Trophoblast cell (in vitro differentiated cells and primary cell): ENCODE results near the gene CFAP97D1.

Experiments used
- DNase-seq, 2 donors: peaks; one replicate each; pipeline ENCODE4 v3.0.0-alpha.2; 2016
- H2AFZ ChIP-seq: 2 replicates; pipeline ENCODE4 v1.6.1; 2013; ENCODE audit warnings: low read length, moderate library complexity, mild to moderate bottlenecking; ENCODE audit not compliant: insufficient read depth, poor library complexity
- H2AK5ac ChIP-seq: 2 replicates; pipeline ENCODE4 v1.6.1; 2013; ENCODE audit warnings: mild to moderate bottlenecking, low read length
- H2BK120ac ChIP-seq: 2 replicates; pipeline ENCODE4 v1.6.1; 2013; ENCODE audit warnings: low read length, mild to moderate bottlenecking, moderate library complexity; ENCODE audit not compliant: insufficient read depth, poor library complexity
- H2BK12ac ChIP-seq: 2 replicates; pipeline ENCODE4 v1.6.1; 2013; ENCODE audit warnings: mild to moderate bottlenecking, low read length, moderate library complexity
- H2BK5ac ChIP-seq: 2 replicates; pipeline ENCODE4 v1.6.1; 2013; ENCODE audit warnings: low read length, low read depth, moderate library complexity, mild to moderate bottlenecking; ENCODE audit not compliant: poor library complexity
- H3K14ac ChIP-seq: 2 replicates; pipeline ENCODE4 v1.6.1; 2013; ENCODE audit warnings: mild to moderate bottlenecking, low read length
- H3K18ac ChIP-seq: 2 replicates; pipeline ENCODE4 v1.6.1; 2013; ENCODE audit warnings: mild to moderate bottlenecking, low read length
- H3K23ac ChIP-seq: 2 replicates; pipeline ENCODE4 v1.6.1; 2013; ENCODE audit warnings: low read length
- H3K27ac ChIP-seq: 2 replicates; pipeline ENCODE4 v1.5.1; 2013; ENCODE audit warnings: low read depth, mild to moderate bottlenecking, inconsistent platforms, low read length, moderate library complexity
- H3K27me3 ChIP-seq: 2 replicates; pipeline ENCODE4 v1.6.1; 2013; ENCODE audit warnings: inconsistent platforms, mild to moderate bottlenecking, low read length, moderate library complexity; ENCODE audit not compliant: insufficient read depth
- H3K36me3 ChIP-seq, 2 experiments: 1 replicate in 1 of 2; 2 replicates in 1 of 2; pipeline ENCODE4 v1.6.1; 2013; ENCODE audit warnings: low read length in 2 of 2, mild to moderate bottlenecking in 2 of 2, moderate library complexity in 1 of 2; ENCODE audit not compliant: insufficient read depth in 2 of 2, control insufficient read depth in 1 of 2
- H3K4ac ChIP-seq: 2 replicates; pipeline ENCODE4 v1.6.1; 2013; ENCODE audit warnings: low read depth, mild to moderate bottlenecking, low read length, moderate library complexity
- H3K4me1 ChIP-seq, 2 experiments: 1 replicate in 1 of 2; 2 replicates in 1 of 2; pipeline ENCODE4 v1.6.1; 2013; ENCODE audit warnings: low read length in 2 of 2, mild to moderate bottlenecking in 2 of 2, moderate library complexity in 1 of 2; ENCODE audit not compliant: insufficient read depth in 2 of 2, control insufficient read depth in 1 of 2
- H3K4me2 ChIP-seq: 2 replicates; pipeline ENCODE4 v1.6.1; 2013; ENCODE audit warnings: inconsistent platforms, mild to moderate bottlenecking, low read length, moderate library complexity
- H3K4me3 ChIP-seq: 2 replicates; pipeline ENCODE4 v1.5.1; 2013; ENCODE audit warnings: mild to moderate bottlenecking, low read depth, low read length, inconsistent platforms
- H3K79me1 ChIP-seq: one replicate; pipeline ENCODE4 v1.6.1; 2013; ENCODE audit warnings: low read length
- H3K79me2 ChIP-seq: 2 replicates; pipeline ENCODE4 v1.6.1; 2013; ENCODE audit warnings: low read length, mild to moderate bottlenecking; ENCODE audit not compliant: control insufficient read depth, insufficient read depth, poor library complexity
- H3K9ac ChIP-seq: 2 replicates; pipeline ENCODE4 v1.6.1; 2013; ENCODE audit warnings: mild to moderate bottlenecking, low read length
- H3K9me3 ChIP-seq: 2 replicates; pipeline ENCODE4 v1.6.1; 2013; ENCODE audit warnings: low read depth, mild to moderate bottlenecking, control low read depth, inconsistent platforms, low read length; ENCODE audit not compliant: insufficient read depth
- H4K12ac ChIP-seq: 2 replicates; pipeline ENCODE4 v1.6.1; 2013; ENCODE audit warnings: low read depth, mild to moderate bottlenecking, low read length, moderate library complexity
- H4K8ac ChIP-seq: 2 replicates; pipeline ENCODE4 v1.6.1; 2013; ENCODE audit warnings: low read depth, mild to moderate bottlenecking, low read length, moderate library complexity
- H4K91ac ChIP-seq: one replicate; pipeline ENCODE4 v1.6.1; 2013; ENCODE audit warnings: low read depth, mild to moderate bottlenecking, low read length, moderate library complexity
- WGBS: extraction: QIAGEN DNeasy Blood & Tissue Kit; methylation state at CpG from one replicate; pipeline ENCODE4 v1.1.7; 2013; ENCODE audit warnings: missing lambda C conversion rate; ENCODE audit not compliant: insufficient read length, insufficient coverage; ENCODE audit errors: extremely low coverage; 5-methylcytosine and 5-hydroxymethylcytosine counted together

CFAP97D1 gene

DNA sequence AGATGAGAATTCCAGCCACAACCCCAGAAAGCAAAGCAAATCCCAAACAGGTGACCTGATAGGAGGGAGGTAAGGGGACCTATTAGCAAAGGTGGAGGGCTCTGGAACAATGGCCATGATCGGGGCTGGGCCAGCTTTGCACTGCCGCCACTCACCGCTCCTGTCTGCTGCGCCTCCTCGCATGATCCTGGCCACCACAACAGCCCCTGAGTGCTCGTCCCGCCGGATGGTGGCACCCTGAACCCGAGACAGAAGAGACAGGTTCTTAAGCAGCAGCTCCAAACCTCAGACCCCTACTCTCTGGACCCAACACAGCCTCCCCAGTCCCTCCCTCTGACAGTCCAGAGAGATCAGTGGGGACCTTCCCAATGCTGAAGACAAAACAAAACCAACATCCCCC, 47.4 kb downstream of the CFAP97D1 start:
- no peak overlapping the region for H3K14ac ChIP-seq
- no peaks in the 10 kb centered on the region for H3K79me1 ChIP-seq
- H2BK5ac ChIP-seq: no peak overlapping the region
- H4K12ac ChIP-seq: no peak overlapping the region
- peaks cover 1% of the 10 kb centered on the region for H3K9me3 ChIP-seq
- peaks cover 13% of the 10 kb centered on the region for H3K27me3 ChIP-seq
- no peak overlapping the region for H3K9ac ChIP-seq
- no peak overlapping the region for H2BK120ac ChIP-seq
- no peak overlapping the region for H3K23ac ChIP-seq
- no CpG with 5 or more reads among the region's 9 CpGs for WGBS
- H2AFZ ChIP-seq: no peak overlapping the region
- H4K91ac ChIP-seq: no peak overlapping the region
- H3K4me1 ChIP-seq: peaks cover 3 to 4% of the 10 kb centered on the region in 2 experiments
- no peak overlapping the region for H2AK5ac ChIP-seq
- H3K27ac ChIP-seq: no peak overlapping the region
- no peak overlapping the region for H3K18ac ChIP-seq
- H3K4me3 ChIP-seq: no peak overlapping the region
- H2BK12ac ChIP-seq: no peak overlapping the region
- H3K36me3 ChIP-seq: no peaks in the 10 kb centered on the region
- H4K8ac ChIP-seq: no peak overlapping the region
- no peak overlapping the region for H3K4ac ChIP-seq
- H3K4me2 ChIP-seq: no peak overlapping the region
- H3K79me2 ChIP-seq: no peaks in the 10 kb centered on the region
- no peak for DNase-seq

DNA sequence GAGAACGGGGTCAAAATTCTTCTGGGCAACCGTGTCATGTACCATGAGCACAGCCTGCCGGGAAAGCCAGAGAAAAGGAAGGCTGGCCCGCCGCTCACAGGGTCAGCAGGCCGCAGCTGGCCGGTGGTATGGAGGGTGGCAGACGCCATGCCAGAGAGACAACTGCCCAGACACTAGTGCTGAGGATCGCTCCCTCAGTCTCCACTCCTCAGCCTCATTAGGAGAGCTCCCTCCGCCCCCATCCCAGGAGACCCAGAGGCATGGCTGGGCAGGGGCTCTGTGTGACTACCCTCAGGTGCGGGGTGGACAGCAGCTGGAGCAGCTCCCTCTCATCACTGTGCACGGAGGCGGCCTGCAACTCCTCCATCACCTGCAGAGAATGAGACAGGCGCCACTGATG, 49.5 kb downstream of the CFAP97D1 start:
- Histone ChIP-seq H4K8ac (no peak overlapping the region), H3K27ac (no peak overlapping the region), H3K4me3 (no peak overlapping the region), H3K9me3 (no peaks in the 10 kb centered on the region), H3K23ac (no peak overlapping the region), H3K18ac (no peak overlapping the region), H2AK5ac (no peak overlapping the region), H2BK120ac (no peak overlapping the region), H3K4me2 (no peak overlapping the region), H4K12ac (no peak overlapping the region), H3K4me1 (peaks cover 5 to 6% of the 10 kb centered on the region in 2 experiments), H2BK12ac (no peak overlapping the region), H2AFZ (no peak overlapping the region), H3K79me2 (no peaks in the 10 kb centered on the region), H3K36me3 (no peaks in the 10 kb centered on the region), H4K91ac (no peak overlapping the region), H3K4ac (no peak overlapping the region), H3K27me3 (peaks cover 30% of the 10 kb centered on the region), H3K14ac (no peak overlapping the region), H2BK5ac (no peak overlapping the region), H3K79me1 (no peaks in the 10 kb centered on the region), H3K9ac (no peak overlapping the region)
- no peak for DNase-seq
- WGBS: no CpG with 5 or more reads among the region's 14 CpGs

DNA sequence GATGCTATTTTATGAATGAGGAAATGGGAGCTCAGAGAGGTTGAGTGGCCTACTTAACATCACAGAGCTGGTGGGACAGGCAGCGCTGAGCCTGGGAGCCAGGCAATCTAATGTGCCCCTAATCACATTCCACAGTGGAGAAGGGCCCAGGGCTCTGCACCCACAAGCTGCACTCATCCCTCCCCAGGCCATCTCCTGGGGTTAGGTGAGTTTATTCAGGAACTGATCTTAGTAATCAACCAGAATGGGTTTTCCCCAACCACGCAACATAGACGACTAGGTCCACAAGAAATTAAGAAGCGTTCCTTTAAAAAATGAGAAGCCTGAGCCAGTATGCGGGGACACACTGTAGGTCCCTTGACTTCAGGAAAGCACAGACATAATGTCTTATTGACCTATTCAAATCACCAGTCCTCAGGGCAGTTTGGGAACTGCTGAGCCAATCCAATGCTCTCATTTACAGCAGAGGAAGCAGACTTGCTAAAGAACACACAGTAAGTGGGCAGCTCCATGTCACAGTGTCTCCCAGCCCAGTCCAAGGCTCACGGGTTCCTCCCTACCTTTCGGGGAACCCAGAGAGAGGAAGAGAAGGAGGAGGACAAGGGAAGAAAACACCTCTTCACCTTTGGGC, 50.4 kb downstream of the CFAP97D1 start:
- Histone ChIP-seq H4K91ac (no peak overlapping the region), H2BK12ac (no peak overlapping the region), H3K79me2 (no peaks in the 10 kb centered on the region), H2BK120ac (no peak overlapping the region), H3K9me3 (no peaks in the 10 kb centered on the region), H3K27me3 (peaks cover 30% of the 10 kb centered on the region), H3K36me3 (no peaks in the 10 kb centered on the region), H2AK5ac (no peak overlapping the region), H3K4ac (no peak overlapping the region), H3K23ac (no peak overlapping the region), H4K8ac (no peak overlapping the region), H3K4me2 (no peak overlapping the region), H2AFZ (no peak overlapping the region), H3K27ac (no peak overlapping the region), H3K14ac (no peak overlapping the region), H3K9ac (no peak overlapping the region), H3K18ac (no peak overlapping the region), H2BK5ac (no peak overlapping the region), H3K4me3 (no peak overlapping the region), H4K12ac (no peak overlapping the region), H3K79me1 (no peaks in the 10 kb centered on the region), H3K4me1 (peaks cover 5 to 6% of the 10 kb centered on the region in 2 experiments)
- WGBS: no CpG with 5 or more reads among the region's 7 CpGs
- DNase-seq: peak in 1 of 2 donors; percentile 20

DNA sequence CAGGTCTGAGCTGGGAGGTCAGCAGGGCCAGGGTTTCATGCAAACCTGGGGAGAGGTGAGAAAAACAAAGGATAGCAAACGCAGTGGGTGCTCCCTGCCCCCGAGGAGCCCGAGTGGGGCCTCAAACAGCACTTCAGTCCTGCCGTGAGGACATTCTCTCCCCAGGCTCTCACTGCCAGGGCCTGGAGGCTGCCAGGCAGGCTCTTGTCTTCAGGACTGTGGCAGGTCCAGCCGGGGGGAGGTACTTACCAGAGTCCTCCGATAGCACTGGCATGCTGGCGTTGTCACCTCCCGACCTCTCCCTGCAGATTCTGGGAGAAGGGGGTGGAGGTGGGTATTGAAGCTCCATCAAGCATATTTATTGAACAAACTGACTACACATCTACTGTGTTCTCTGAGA, 51.4 kb downstream of the CFAP97D1 start:
- Histone ChIP-seq H3K23ac (no peak overlapping the region), H3K4me2 (no peak overlapping the region), H3K9ac (no peak overlapping the region), H3K79me2 (no peaks in the 10 kb centered on the region), H4K91ac (no peak overlapping the region), H4K8ac (no peak overlapping the region), H3K27ac (no peak overlapping the region), H3K9me3 (no peaks in the 10 kb centered on the region), H4K12ac (no peak overlapping the region), H3K79me1 (no peaks in the 10 kb centered on the region), H2BK12ac (no peak overlapping the region), H2BK5ac (no peak overlapping the region), H3K4me3 (no peak overlapping the region), H2BK120ac (no peak overlapping the region), H3K4ac (no peak overlapping the region), H3K36me3 (no peaks in the 10 kb centered on the region), H2AK5ac (no peak overlapping the region), H3K14ac (no peak overlapping the region), H3K27me3 (peaks cover 30% of the 10 kb centered on the region), H2AFZ (no peak overlapping the region), H3K4me1 (peaks cover 5 to 6% of the 10 kb centered on the region in 2 experiments), H3K18ac (no peak overlapping the region)
- WGBS: no CpG with 5 or more reads among the region's 8 CpGs
- DNase-seq: no peak
